Dermis blood vessel endothelial cell (primary cell): ENCODE measurements around the gene PFKFB4. TPM values are rescaled to one million over a fixed set of nuclear protein-coding genes. Genes with fewer than 3 reads are reported as not detected.
A peak's percentile ranks its signal among the peaks of the same experiment; 100 is the strongest.

Experiments
- DNase-seq: peaks from one replicate; pipeline ENCODE4 v3.0.0; 2010
- total RNA-seq: library from RNA; depleted of rRNA; stranded (reverse); fragments of >200 nt; gene quantifications from 2 replicates; pipeline ENCODE4 v1.2.3, GENCODE V29; 2014

Gene PFKFB4
- total RNA-seq, 1 donor from 2014 or later, result 2.2 TPM

DNA sequence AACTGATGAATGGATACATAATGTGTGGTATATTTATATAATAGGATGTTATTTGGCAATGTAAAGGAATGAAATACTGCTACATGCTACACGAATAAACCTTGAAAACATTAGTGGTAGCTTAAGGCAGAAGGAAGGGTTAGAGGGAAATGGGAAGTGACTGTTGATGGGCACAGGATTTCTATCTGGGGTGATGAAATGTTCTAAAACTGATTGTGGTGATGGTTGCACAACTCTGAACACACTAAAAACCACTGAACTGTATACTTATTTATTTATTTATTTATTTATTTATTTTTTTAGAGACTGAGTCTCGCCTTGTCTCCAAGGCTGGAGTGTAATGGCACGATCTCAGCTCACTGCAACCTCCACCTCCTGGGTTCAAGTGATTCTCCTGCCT lies 27.8 kb downstream of the PFKFB4 start:
- no peak for DNase-seq

DNA sequence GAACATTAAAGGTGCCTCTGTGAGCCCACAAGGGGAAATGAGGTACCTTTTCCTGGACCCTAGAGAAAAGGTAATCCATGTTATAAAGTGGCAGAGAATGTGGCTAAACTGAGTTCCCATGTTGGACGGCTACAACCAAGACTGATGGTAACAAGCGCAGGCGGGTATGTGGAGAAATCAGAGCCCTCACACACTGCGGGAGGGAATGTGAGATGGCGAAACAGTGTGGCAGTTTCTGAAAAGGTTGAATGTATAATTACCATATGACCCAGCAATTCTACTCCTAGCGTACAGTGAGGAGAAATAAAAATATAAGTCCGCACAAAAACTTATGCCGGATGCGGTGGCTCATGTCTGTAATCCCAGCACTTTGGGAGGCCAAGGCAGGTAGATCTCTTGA lies 28.6 kb downstream of the PFKFB4 start:
- DNase-seq, result no peak

DNA sequence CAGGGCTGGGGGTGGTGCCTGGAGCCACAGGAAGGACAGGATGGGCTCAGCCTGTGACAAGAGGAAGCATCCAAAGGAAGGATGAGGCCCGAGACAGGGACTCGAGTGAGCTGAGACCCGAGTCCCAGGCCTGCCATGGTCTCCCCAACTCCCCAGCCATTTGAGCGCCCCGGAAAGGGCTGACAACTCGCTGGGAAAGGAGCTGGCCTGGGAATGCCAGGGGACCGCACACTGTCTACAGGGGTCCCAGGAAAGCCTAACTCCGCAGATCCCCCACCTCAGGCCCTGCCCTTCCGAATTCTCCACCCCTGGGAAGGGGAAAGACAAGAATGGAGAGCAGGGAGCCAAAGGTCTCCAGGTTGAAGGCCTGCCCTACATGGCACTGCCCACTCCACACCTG lies 31.6 kb downstream of the PFKFB4 start:
- no peak for DNase-seq

DNA sequence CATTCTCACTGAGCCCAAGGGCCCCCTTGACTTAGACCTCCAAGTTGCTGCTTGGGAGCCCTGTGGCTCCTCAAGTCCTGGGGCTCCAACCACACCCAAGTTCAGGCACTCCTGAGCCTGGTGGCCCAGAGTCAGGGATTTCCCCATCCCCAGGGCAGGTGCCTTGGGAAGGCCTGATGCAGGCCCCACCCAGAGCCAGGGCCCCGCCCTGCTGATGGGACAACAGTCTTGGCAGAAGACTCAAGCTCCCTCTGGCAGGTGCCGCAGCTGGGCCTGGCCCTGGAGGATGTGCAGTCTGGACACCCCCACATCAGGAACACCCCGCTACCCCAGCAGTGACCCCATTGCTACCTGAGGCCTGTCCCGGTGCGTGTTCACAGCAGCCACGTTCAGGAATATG lies 35.0 kb downstream of the PFKFB4 start:
- DNase-seq, result no peak

DNA sequence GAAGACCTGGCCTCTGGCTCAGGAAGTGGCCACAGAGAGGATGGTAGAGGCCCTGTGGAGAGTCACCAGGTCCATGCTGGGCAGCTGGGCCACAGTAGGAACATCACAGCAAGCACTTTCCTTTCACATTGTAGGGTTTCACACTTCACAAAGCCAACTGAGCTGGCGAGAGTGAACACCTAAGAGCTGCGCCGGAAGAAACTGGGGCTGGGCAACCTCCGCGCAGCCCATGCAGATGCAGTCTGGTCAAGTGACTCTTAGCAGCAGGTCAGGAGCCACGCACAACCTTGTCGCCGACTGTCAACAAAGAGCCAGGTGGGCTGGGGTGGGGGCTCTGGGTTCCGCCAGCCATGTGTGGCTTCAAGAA lies 37.3 kb downstream of the PFKFB4 start:
- DNase-seq, result no peak

DNA sequence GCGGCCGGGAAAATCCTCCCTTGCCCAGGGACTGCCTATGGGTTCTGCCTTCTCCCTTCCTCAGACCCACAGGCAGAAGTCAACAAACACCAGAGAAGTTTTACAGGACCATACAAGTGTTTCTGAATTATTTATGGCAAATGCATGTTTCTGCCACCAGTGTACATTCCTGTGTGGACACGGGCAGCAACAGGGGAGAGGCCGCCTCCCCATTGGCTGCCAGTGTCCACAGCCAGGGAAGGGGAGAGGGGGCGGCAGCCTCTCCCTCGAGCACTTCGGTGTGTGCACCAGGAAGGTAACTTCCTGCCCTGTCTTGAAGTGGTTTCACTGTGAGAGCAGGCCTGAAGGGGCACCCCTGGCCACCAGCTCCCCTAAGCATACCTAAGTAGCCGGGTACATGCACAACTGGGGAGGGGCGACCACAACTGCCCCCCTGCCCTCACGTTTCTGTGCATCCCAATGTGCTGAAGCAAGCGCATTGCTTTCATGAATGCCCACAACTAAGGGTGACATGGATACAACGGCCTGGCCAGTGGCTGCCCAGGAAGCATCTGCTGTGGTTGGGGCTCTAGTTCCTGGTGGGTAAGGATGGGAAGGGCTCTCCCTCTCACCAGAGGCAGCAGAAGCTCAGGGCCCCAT lies 37.8 kb downstream of the PFKFB4 start:
- DNase-seq, result no peak

DNA sequence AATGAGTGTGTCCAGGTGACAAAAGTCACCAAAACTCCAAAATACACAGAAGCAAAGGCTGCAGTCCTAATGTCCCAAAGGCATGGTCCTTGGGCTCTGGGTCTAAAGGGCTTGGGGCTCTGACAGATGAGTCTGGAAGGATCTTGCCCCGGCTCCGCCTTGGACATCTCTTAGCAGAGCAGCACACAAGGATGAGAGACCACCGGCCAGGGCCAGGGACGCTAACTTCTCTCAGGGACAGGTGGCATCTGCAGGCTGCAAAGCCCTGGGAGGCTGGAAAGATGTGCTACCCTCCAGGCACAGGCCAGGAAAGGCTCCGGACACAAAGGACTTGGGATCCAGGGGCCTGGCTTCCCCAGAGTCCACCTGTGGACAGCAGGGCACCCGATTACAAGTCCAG lies 38.5 kb downstream of the PFKFB4 start:
- DNase-seq, result no peak

DNA sequence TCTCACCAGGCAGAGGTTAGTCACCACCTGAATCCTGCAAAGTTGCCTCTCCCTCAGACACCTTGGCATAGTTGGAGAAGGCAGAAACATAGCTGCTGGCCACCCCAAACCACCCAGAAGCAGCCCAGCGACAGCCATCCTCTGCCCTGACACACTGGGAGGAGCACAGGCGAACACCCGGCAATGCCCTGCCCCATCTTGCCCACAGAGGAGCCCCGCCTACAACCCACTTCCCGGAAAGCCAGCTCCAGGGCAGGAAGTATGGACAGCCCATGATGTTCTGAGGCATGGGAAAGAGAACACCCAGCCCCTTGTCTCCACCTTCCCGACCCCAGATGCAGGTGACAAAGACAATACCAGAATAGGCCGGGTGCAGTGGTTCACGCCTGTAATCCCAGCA lies 40.0 kb downstream of the PFKFB4 start:
- no peak for DNase-seq

DNA sequence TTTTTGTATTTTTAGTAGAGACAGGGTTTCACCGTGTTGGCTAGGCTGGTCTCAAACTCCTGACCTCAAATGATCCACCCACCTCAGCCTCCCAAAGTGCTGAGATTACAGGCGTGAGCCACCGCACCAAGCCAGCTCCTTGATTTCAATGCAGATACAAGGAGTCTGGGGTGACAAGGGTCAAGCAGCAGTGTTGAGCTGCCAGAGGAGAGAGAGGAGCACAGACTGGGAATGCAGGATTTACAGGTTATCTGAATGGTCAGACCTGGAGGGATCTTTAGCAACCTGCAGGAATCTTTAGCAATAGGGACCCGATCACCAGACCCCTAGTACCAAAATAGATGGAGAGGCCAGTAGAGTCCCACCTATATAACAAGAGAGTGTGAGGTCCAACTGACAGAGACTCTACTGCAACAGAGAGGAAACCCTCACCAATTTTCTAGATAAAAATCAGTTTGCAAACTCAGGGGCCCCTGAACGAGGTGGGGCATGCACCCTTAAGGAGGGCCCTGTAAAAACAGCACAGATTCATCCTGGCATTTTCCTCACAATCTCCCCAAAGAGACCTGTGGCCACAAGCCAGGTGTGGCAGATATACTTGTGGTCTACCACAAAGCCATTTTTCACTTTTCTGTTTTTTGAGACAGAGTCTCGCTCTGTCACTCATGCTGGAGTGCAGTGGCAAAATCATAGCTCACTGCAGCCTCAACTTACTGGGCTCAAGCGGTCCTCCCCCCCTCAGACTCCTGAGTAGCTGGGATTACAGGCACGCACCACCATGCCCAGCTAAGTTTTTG lies 42.0 kb downstream of the PFKFB4 start:
- no peak for DNase-seq

DNA sequence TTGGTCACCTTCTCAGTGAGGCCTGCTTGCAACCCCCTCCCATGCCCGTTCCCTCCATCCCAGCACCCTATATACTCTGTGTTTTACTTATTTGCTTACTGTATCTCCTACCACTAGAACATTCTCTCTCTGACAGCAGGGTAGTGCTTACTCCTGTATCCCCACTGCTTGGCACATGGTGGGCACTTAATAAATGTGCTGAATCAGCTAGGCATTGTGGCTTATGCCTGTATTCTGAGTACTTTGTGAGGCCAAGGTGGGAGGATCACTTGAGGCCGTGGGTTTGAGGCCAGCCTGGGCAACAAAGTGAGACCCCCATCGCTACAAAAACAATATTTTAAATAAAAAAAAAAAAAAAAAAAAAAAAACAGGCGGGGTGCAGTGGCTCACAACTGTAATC lies 45.1 kb downstream of the PFKFB4 start:
- DNase-seq, result no peak

DNA sequence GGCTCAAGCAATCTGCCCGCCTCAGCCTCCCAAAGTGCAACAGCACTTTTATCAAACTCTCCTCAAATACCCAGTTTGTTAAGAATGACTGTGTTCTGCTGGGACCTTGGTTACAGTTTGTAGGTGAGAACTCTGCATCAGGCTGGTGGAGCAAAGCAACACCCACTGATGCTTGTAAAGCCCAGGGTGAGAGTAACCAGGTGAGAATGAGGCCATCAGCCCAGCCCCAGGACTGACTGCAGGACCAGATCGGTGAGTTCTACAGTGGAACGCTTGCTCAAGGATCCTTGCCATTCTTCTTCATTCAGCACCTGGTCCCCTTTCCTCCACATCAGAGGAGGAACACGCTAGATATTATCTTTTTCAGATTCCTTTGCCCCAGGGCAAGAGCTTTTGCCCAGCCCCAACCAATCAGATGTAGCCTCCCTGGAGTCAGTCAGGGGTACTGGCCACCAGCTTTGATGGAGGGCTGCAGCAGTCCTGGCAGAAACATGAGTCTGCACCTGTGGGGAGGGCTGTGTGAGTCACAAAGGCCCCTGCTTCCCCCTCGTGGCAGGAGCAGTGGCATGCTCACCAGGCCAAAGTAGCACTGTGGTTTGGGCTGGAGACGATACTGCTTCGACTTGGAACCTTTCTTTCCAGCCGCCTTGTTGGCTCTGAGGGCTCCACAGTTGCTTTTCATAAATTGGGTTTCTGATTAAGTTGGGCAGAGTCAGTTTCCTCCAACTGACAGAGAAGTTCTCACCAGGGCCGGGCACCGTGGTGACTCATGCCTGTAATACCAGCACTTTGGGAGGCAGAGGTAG lies 49.1 kb downstream of the PFKFB4 start:
- DNase-seq, result peak; percentile 83

DNA sequence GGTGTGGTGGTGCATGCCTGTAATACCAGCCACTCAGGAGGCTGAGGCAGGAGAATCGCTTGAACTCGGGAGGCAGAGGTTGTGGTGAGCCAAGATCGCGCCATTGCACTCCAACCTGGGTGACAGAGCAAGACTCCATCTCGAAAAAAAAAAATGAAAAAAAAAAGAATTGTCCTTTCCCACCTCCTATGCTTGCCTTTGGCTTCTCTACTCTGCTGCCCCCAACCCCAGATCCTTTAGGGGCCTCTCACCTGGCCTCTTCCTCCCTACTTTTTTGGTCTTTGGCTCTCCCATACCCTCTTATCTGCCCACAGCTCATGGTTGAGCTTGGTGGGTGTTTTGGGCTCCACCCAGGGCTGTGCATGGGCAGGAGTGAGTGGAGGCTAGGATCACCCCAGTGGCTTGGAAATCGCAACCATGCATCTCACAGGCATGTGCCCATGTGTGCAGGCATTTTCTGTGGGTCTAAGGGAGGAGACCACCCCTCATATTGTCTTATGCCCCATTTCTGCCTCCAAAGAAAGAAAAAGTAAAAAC lies 50.6 kb downstream of the PFKFB4 start:
- no peak for DNase-seq

DNA sequence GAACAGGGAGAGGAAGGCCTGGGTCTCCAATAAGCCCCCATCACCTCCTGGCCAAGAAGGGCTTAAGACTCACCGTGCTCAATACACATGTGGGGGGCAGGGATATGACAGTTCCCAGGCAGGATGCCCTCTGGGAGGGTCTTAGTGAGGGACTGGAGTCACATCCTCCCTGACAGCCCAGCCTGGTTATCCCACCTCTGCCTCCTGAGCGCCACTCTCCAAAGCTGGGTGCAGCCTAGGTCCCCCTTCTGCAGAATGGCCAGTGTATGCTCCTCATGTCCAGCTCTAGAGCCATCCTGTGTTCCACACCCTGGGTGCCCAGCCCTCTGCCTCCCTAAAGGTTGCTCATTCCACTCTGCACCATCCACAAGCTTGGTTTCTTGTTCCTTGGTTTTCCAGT lies 51.5 kb downstream of the PFKFB4 start:
- DNase-seq, result no peak

DNA sequence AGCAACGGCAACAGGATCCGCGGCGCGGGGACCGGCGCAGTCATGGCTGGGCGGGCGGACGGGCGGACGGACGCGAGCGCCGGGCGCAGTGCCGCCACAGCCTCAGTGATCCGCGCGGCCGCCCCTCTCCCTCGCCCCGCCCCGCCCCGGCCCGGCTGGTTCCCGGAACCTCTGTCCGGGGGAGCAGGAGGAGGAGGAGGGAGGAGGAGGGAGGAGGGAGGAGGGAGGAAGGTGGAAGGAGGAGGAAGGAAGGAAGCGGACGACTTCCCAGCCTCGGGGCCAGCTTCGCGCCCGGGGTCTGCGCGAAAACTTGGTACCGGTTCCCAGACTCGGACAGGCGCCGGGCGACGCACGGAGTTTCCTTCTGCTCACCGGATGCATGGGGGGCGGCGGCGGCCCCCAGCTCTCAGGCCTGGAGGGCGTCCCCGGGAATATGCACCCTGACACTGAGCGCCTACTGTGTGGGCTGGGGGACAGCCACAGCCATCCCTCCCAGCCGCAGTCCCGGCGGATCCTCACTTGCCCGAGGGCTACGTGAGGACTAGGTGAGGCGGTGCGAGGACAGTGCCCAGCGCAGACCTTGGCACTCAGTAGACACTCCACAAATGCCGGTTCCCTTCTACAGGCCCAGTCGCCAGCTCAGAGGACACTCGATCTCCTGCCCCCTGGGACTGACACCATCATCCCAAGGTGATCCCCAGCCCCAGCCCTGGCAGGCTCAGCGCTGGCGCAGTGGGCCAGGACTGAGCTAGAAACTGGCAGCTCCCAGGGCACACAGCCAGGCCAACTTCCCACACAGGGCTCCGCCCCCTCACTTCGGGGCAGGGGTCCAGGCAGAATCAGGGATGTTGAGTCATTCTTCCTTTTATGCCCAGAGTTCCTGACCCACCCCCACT lies 52.3 kb downstream of the PFKFB4 start, which contains the start of gene SHISA5:
Gene SHISA5, minus strand, starts transcription at position 124 of the 896 bp plus-strand sequence. Its CDS starts 80 bp downstream, at position 44.
- DNase-seq, result peak; percentile 85

DNA sequence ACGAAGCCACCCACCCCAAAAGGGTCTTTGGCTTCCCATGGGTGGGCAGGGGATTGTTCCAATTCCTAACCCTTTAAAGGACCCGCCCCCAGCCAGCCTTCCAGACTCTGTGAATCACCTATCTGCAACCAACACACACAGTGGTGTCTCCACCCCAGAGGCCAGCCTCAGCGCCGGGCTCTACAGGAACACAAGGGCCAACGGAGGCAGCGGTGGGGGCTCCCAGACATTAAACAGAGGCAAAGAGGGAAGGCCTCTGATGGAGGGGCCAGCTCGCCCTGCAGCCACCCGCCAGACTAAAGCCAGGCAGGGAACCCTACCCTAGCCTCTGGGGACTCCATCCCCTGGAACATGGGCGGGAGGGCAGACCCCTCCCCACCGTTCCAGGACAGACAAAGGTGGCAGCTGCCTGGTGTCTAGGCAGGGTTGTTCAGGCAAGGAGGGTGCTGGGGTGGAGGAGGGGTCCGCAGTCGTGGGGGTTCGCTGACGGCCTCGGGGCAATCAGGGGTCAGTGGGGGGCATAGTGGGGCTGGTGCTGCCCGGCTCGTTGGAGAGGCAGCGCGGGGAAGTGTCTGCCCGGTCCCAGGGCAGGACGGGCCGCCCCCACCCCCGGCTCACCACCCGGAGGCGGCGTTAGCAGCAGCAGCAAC lies 53.1 kb downstream of the PFKFB4 start:
- peak; percentile 67 for DNase-seq

DNA sequence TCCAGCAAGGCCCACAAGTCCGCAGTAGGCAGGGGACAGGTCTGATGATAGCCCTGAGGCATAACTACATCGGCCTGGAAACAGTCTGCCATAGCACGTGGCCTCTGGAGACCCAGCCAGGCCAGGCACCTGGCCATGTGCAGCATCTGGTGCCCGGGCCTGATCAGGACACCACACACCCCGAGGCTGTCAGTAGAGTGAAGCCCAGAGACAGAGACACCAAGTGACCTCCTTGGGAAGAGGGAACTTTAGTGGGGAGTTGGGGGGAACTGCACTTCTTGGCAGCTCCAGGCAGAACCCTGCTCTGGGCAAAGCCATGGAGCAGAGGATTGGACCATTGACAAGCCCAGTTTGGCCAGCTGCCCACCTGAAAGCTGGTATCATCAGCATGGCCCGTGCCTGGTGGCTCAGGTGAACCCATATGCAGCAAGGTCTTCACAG lies 53.9 kb downstream of the PFKFB4 start:
- DNase-seq, result no peak

DNA sequence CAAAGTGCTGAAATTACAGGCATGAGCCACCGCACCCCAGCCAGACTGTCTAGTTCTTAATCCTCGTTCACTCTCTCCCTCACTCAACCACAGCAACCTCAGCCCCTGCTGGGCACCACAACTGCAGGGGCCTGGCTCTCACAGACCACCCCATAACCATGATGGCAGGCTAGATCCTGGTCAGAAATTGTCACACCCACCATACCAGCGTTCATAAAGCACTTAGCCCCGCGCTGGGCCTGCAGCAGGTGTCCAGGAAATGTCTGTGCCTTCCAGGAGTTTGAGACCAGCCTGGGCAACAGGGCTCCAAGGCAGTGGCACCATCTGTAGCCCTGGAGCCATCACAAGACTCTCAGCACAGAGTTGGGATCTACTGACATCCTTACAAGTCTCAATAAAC lies 54.5 kb downstream of the PFKFB4 start:
- DNase-seq, result no peak

DNA sequence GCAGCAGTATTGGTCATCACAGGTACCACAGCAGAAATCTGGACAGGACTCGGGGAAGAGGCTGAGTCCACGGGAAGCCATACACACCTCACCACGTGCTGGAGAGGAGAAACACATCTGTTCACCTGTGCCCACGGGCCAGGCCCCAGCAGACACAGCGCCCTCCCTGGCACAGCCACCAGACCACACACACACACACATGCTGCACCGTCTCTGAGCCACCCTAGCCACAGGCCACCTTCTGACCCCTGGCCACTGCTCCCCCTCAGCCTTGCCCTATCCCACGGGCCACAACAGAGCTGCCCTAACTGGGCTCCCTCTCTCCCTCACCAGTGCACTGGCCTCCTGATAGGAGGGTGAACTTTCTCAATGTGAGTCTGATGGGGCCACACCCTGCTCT lies 55.4 kb downstream of the PFKFB4 start:
- no peak for DNase-seq

DNA sequence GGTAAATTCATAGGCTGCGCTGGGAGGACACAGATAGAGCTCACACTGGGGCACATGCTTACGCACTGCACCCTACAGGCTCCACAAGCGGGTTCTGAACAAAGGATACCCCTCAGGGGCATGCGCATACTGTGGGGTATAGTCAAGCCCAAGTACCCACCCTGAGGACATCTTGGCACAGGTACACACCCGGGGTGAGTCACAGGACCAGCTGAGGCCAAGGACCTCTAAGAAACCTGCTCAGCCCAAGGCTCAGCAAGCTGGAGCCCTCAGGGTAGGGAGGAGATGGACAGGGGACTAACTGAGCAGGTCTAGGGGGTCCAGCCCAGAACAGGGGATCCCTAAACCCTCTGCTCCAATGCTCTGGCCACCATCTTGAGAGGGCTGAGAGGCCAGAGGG lies 55.9 kb downstream of the PFKFB4 start:
- DNase-seq, result no peak

DNA sequence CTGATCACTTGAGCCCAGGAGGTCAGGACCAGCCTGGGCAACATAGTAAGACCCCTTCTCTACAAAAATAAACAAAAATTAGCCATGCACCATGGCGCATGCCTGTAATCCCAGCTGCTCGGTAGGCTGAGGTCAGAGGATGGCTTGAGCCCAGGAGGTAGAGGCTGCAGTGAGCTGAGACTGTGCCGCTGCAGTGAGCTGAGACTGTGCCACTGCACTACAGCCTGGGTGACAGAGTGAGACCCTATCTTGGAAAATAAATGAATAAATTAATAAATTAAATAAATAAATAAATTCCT lies 63.5 kb downstream of the PFKFB4 start:
- no peak for DNase-seq

DNA sequence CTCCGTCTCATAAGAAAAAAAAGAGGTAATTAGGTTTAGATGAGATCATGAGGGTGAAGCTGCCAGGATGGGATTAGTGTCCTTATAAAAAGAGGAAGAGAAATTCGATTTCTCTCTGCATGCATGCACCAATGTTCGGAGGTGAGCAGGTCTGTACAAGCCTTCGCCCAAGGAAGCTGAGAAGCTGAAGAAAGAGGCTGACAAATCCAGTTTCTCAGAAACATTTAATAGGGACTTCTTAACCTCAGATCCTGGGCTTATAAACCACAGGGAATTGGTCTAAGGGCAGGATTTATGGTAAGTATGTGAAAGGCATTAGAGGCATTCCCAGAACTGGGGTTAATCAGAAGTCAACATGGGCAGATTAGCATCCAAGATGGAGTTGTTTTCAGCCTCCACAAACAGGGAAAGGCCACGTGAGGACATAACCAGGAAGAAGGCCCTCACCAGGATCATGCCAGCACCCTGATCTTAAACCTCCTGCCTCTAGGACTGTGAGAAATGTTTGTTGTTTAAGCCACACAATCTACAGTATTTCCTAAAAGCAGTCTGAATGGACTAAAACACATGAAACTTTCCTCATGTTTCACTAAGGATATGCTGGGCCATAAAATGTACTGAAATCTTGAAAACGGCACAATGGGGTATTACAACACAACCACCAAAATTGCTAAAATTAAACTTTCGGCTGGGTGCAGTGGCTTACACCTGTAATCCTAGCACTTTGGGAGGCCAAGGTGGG lies 64.0 kb downstream of the PFKFB4 start:
- DNase-seq, result no peak
